OCI-LY3 (cell line): ENCODE measurements around the gene PCDHGA12.
A peak's percentile ranks its signal among the peaks of the same experiment; 100 is the strongest.

ENCODE experiments used
- H2AFZ ChIP-seq: fragments of 200-600, 300-600 bp; shearing (Covaris generic); 2 replicates; pipeline ENCODE4 v1.6.0; 2014; ENCODE audit warnings: antibody characterized with exemption, low read depth, low read length
- H3K27ac ChIP-seq: fragments of 200-600, 300-600 bp; sonication (generic); 2 replicates; pipeline ENCODE4 v1.5.1; 2014; ENCODE audit warnings: mild to moderate bottlenecking, low read length, moderate library complexity, mixed read lengths
- H3K27me3 ChIP-seq: fragments of 200-600, 300-600 bp; sonication (generic); 2 replicates; pipeline ENCODE4 v1.6.1; 2014; ENCODE audit warnings: low read depth, low read length, mixed read lengths
- H3K36me3 ChIP-seq: fragments of 200-600, 300-600 bp; sonication (generic); replicated peaks from 2 replicates; pipeline ENCODE3; 2014; ENCODE audit warnings: low read depth, low read length, mixed read lengths
- H3K4me1 ChIP-seq: fragments of 300-600, 200-600 bp; sonication (generic); 2 replicates; pipeline ENCODE4 v1.6.1; 2014; ENCODE audit warnings: low read length, mixed read lengths
- H3K4me2 ChIP-seq: fragments of 200-600, 300-600 bp; sonication (generic); 2 replicates; pipeline ENCODE4 v1.6.1; 2014; ENCODE audit warnings: low read length, mixed read lengths
- H3K4me3 ChIP-seq: fragments of 300-600, 200-600 bp; sonication (generic); 2 replicates; pipeline ENCODE4 v1.5.1; 2014; ENCODE audit warnings: antibody characterized with exemption, mild to moderate bottlenecking, low read length, moderate library complexity
- H3K79me2 ChIP-seq: fragments of 300-600, 200-600 bp; shearing (Covaris generic); 2 replicates; pipeline ENCODE4 v1.6.1; 2014; ENCODE audit warnings: mild to moderate bottlenecking, low read length, mixed read lengths
- H3K9ac ChIP-seq: fragments of 300-600, 200-600 bp; shearing (Covaris generic); 2 replicates; pipeline ENCODE4 v1.6.0; 2014; ENCODE audit warnings: mild to moderate bottlenecking, low read length, moderate library complexity
- H3K9me3 ChIP-seq: fragments of 200-600, 300-600 bp; shearing (Covaris generic); 2 replicates; pipeline ENCODE4 v1.6.1; 2014; ENCODE audit warnings: low read length, mixed read lengths; ENCODE audit not compliant: insufficient read depth
- H4K20me1 ChIP-seq: fragments of 200-600, 300-600 bp; sonication (generic); 2 replicates; pipeline ENCODE4 v1.6.1; 2016; ENCODE audit warnings: low read length, mixed read lengths; ENCODE audit not compliant: insufficient read depth
- EZH2phosphoT487 ChIP-seq: fragments of 200-600 bp; shearing (Covaris generic); IDR thresholded peaks from 2 replicates; pipeline ENCODE4 v1.6.1; 2018; ENCODE audit warnings: antibody characterized with exemption, mixed run types, low read depth
- TF ChIP-seq, protein P1 (sequence below): fragments of 200-600, 300-600 bp; sonication (generic); IDR thresholded peaks from 2 replicates; pipeline ENCODE4 v1.5.1; 2014; ENCODE audit warnings: antibody characterized with exemption, low read length, low read depth

The PCDHGA12 gene

DNA sequence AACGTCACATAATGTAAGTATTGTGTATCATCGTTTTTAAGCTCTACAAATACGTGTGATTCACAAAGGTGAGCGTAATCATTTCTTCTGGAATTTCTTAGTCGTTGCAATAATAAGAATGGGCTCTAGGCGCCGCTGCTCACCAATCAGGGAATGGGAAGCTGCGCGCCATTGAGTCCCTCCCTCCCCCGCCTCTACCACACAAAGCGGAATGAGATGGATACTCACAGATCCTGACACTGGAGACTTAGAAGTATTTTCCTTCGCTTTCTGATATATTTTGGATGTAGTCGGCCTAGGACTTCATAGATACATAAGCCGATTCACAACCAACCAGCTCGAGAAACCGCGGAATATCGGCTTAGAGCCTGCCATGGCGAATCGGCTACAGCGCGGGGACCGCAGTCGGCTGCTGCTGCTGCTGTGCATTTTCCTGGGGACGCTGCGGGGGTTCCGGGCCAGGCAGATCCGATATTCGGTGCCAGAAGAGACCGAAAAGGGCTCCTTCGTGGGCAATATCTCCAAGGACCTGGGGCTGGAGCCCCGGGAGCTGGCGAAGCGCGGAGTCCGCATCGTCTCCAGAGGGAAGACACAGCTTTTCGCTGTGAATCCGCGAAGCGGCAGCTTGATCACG lies 9.3 kb upstream of the PCDHGA12 start, which contains the start of gene PCDHGA11:
Gene PCDHGA11, plus strand, starts transcription at position 197 of the 634 bp plus-strand sequence. Its CDS starts 177 bp downstream, at position 374.
- no peaks in the 10 kb centered on the region for H3K79me2 ChIP-seq
- no peak within 1 kb of the TSS for H3K27ac ChIP-seq
- peak within 1 kb of the TSS; percentile 95 for H2AFZ ChIP-seq
- H3K36me3 ChIP-seq = no peaks in the 10 kb centered on the region
- no peaks in the 10 kb centered on the region for H3K4me1 ChIP-seq
- peak within 1 kb of the TSS; percentile 61 for H3K9ac ChIP-seq
- no peaks in the 10 kb centered on the region for H3K27me3 ChIP-seq
- no peak for TF ChIP-seq EZH2phosphoT487
- TF ChIP-seq, protein P1, sequence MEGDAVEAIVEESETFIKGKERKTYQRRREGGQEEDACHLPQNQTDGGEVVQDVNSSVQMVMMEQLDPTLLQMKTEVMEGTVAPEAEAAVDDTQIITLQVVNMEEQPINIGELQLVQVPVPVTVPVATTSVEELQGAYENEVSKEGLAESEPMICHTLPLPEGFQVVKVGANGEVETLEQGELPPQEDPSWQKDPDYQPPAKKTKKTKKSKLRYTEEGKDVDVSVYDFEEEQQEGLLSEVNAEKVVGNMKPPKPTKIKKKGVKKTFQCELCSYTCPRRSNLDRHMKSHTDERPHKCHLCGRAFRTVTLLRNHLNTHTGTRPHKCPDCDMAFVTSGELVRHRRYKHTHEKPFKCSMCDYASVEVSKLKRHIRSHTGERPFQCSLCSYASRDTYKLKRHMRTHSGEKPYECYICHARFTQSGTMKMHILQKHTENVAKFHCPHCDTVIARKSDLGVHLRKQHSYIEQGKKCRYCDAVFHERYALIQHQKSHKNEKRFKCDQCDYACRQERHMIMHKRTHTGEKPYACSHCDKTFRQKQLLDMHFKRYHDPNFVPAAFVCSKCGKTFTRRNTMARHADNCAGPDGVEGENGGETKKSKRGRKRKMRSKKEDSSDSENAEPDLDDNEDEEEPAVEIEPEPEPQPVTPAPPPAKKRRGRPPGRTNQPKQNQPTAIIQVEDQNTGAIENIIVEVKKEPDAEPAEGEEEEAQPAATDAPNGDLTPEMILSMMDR = peak; percentile 65
- H4K20me1 ChIP-seq = no peaks in the 10 kb centered on the region
- peak within 1 kb of the TSS; percentile 93 for H3K4me3 ChIP-seq
- peak within 1 kb of the TSS; percentile 89 for H3K4me2 ChIP-seq
- no peaks in the 10 kb centered on the region for H3K9me3 ChIP-seq

DNA sequence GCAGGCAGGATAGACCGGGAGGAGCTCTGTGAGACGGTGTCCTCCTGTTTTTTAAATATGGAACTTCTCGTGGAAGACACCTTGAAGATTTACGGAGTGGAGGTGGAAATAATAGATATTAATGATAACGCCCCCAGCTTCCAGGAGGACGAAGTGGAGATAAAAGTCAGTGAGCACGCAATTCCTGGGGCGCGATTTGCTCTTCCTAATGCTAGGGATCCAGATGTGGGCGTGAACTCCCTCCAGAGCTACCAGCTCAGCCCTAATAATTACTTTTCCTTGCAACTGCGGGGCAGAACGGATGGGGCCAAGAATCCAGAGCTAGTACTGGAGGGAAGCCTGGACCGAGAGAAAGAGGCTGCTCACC lies 8.8 kb upstream of the PCDHGA12 start:
- Histone ChIP-seq H3K27ac (no peak overlapping the region), H3K36me3 (no peaks in the 10 kb centered on the region), H3K9ac (peak overlapping the region; percentile 61), H2AFZ (peak overlapping the region; percentile 95), H3K9me3 (no peaks in the 10 kb centered on the region), H3K27me3 (no peaks in the 10 kb centered on the region), H3K4me3 (peak overlapping the region; percentile 93), H3K4me1 (no peaks in the 10 kb centered on the region), H4K20me1 (no peaks in the 10 kb centered on the region), H3K4me2 (peak overlapping the region; percentile 89), H3K79me2 (no peaks in the 10 kb centered on the region)
- no peak for TF ChIP-seq EZH2phosphoT487
- TF ChIP-seq, protein P1 = no peak

DNA sequence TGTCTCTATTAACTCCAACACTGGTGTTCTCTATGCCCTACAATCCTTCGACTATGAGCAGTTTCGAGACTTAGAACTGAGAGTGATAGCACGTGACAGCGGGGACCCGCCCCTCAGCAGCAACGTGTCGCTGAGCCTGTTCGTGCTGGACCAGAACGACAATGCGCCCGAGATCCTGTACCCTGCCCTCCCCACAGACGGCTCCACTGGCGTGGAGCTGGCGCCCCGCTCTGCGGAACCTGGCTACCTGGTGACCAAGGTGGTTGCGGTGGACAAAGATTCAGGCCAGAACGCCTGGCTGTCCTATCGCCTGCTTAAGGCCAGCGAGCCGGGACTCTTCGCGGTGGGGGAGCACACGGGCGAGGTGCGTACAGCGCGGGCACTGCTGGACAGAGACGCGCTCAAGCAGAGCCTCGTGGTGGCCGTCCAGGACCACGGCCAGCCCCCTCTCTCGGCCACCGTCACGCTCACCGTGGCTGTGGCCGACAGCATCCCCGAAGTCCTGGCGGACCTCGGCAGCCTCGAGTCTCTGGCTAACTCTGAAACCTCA lies 7.5 kb upstream of the PCDHGA12 start:
- TF ChIP-seq, protein P1 = no peak
- no peak for TF ChIP-seq EZH2phosphoT487
- Histone ChIP-seq H3K9me3 (no peaks in the 10 kb centered on the region), H3K9ac (no peak overlapping the region), H3K27me3 (no peaks in the 10 kb centered on the region), H2AFZ (no peak overlapping the region), H3K79me2 (no peaks in the 10 kb centered on the region), H3K4me1 (no peaks in the 10 kb centered on the region), H3K36me3 (no peaks in the 10 kb centered on the region), H3K27ac (no peak overlapping the region), H3K4me3 (no peak overlapping the region), H4K20me1 (no peaks in the 10 kb centered on the region), H3K4me2 (no peak overlapping the region)

DNA sequence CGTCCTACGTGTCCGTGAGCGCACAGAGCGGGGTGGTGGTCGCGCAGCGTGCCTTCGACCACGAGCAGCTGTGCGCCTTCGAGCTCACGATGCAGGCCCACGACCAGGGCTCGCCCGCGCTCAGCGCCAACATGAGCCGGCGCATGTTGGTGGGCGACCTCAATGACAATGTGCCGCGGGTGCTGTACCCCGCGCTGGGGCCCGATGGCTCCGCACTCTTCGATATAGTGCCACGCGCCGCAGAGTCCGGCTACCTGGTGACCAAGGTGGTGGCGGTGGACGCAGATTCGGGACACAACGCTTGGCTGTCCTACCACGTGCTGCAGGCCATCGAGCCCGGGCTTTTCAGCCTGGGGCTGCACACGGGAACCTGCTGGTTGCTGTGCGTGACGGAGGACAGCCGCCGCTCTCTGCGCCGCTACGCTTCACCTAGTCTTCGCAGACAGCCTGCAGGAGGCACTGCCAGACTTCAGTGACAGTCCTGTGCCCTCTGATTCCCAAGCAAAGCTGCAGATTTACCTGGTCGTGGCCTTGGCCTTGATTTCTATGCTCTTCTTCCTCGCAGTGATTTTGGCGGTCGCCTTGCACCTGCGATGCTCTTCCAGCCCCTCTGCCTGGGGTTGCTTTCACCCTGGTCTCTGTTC lies 2.4 kb upstream of the PCDHGA12 start:
- H3K9me3 ChIP-seq = no peaks in the 10 kb centered on the region
- H3K4me1 ChIP-seq = no peaks in the 10 kb centered on the region
- no peaks in the 10 kb centered on the region for H3K27me3 ChIP-seq
- H4K20me1 ChIP-seq = no peaks in the 10 kb centered on the region
- no peak overlapping the region for H2AFZ ChIP-seq
- TF ChIP-seq, protein P1 = no peak
- TF ChIP-seq EZH2phosphoT487 = no peak
- H3K36me3 ChIP-seq = no peaks in the 10 kb centered on the region
- no peaks in the 10 kb centered on the region for H3K79me2 ChIP-seq
- no peak overlapping the region for H3K27ac ChIP-seq
- no peak overlapping the region for H3K4me2 ChIP-seq
- H3K4me3 ChIP-seq = no peak overlapping the region
- H3K9ac ChIP-seq = no peak overlapping the region
